ENCODE results near the gene CIBAR2. TPM values are rescaled to one million over a fixed set of nuclear protein-coding genes. Genes with fewer than 3 reads are reported as not detected.
A peak's percentile ranks its signal among the peaks of the same experiment; 100 is the strongest.

The CIBAR2 gene
- total and polyA plus RNA-seq, 9 of the 15 experiments (the other 6 are each of a cell fraction or from before 2014, with no cell fraction given), result not detected

DNA sequence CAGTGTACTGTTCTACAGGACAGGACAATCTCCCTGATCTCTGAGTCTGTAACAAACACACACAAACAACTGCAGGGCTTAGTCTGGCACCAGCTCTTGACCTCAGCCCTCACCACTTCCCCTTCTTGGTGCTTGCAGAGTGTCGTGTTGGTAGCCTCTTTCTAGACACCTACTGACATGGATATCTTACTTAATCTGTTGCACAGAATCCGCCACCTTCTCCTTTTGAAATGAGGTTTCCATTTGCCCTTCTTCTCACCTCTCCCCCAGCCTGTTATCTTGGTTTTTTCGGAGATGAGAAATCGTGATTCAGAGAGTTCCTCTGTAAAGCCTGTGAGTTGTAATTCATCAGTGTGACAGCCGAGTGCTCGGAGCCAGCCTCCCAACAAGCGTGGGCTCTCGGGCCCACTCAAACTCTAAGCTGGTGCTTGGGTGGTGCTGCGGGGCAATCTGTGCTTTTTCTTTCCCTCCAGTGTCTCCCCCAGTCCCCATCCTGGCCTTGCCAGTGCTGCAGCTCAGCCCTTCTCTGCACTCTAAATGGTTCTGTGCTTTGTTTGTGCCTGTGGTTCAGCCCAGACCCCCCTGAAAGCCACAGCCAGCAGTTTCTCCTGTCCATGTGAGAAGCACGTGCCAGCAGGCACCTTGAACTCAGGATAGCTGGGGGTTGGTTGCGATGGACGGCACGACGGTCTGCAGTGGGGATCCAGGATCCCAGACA lies 56.6 kb downstream of the CIBAR2 start (continued):
- TF ChIP-seq, protein P1, sequence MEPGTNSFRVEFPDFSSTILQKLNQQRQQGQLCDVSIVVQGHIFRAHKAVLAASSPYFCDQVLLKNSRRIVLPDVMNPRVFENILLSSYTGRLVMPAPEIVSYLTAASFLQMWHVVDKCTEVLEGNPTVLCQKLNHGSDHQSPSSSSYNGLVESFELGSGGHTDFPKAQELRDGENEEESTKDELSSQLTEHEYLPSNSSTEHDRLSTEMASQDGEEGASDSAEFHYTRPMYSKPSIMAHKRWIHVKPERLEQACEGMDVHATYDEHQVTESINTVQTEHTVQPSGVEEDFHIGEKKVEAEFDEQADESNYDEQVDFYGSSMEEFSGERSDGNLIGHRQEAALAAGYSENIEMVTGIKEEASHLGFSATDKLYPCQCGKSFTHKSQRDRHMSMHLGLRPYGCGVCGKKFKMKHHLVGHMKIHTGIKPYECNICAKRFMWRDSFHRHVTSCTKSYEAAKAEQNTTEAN (CRISPR knock-in tag; IDR thresholded peaks at IDR 0.05), result 0 out of 2 replicates have a peak, but pooled peaks have one; percentile 36
- TF ChIP-seq ZNF174 (CRISPR knock-in tag; IDR thresholded peaks at IDR 0.05) (no peak), KLF16 (IDR thresholded peaks at IDR 0.05) (peak; percentile 63; the same call in 1 of the 2 replicates), ZNF12 (CRISPR knock-in tag; IDR thresholded peaks at IDR 0.05) (peak; percentile 74; the same call in 1 of the 2 replicates), SMARCA5 (IDR thresholded peaks at IDR 0.05) (peak; percentile 67; the same call in 1 of the 2 replicates)
- TF ChIP-seq, protein P2, sequence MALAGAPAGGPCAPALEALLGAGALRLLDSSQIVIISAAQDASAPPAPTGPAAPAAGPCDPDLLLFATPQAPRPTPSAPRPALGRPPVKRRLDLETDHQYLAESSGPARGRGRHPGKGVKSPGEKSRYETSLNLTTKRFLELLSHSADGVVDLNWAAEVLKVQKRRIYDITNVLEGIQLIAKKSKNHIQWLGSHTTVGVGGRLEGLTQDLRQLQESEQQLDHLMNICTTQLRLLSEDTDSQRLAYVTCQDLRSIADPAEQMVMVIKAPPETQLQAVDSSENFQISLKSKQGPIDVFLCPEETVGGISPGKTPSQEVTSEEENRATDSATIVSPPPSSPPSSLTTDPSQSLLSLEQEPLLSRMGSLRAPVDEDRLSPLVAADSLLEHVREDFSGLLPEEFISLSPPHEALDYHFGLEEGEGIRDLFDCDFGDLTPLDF (CRISPR knock-in tag; IDR thresholded peaks at IDR 0.05), result peak; percentile 53; the same call in 1 of the 2 replicates

DNA sequence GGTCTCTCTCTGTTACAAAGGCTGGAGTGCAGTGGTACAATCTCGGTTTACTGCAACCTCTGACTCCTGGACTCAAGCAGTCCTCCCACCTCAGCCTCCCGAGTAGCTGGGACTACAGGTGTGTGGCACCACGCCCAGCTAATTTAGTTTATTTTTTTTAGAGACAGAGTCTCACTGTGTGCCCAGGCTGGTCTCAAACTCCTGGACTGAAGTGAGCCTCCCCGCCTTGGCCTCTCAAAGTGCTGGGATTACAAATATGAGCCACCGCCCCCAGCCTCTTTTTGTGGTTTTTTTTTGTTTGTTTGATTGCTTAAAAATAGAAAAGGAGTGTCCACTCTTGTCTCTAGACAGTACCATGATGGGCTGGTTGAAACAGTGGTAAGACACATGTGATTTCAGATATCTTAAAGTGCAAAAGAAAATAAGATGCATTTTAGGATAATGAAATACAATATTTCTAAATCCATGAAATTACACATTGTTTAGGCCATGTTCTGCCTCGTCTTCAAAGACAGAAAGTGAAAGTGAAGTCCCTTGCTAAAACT lies 57.3 kb downstream of the CIBAR2 start:
- Histone ChIP-seq H3K4me1 (replicated peaks in 1 of 2; ENCODE audit: control insufficient read depth in 2 of 2, insufficient read depth in 2 of 2, low read length in 2 of 2) (peaks cover 41 to 48% of the 10 kb centered on the region in 2 experiments), H3K27ac (ENCODE audit: extremely low read depth, low read depth, low read length) (peak overlapping the region; percentile 67), H3K4me3 (peak overlapping the region; percentile 3; the same call in 1 of the 2 replicates), H2AFZ (ENCODE audit: low read depth, low read length) (peak overlapping the region; percentile 54), H4K20me1 (replicated peaks; ENCODE audit: control insufficient read depth, insufficient read depth, low read length) (no peaks in the 10 kb centered on the region), H3K9ac (ENCODE audit: insufficient read depth in 1 of 2, low read depth in 2 of 2, low read length in 2 of 2) (peak overlapping the region; percentile 5 to 44; a peak in 3 of 4 replicates), H3K27me3 (ENCODE audit: control insufficient read depth in 2 of 2, insufficient read depth in 2 of 2, low read length in 2 of 2) (no peaks in the 10 kb centered on the region), H3K36me3 (ENCODE audit: control insufficient read depth, insufficient read depth, low read length) (peaks cover 21% of the 10 kb centered on the region), H3K9me3 (replicated peaks; ENCODE audit: control insufficient read depth, insufficient read depth, low read depth, low read length) (0 out of 2 replicates have a peak, but pooled peaks cover 2% of the 10 kb centered on the region), H3K79me2 (ENCODE audit: control insufficient read depth, insufficient read depth, low read length) (peaks cover 27% of the 10 kb centered on the region), H3K9me1 (ENCODE audit: control insufficient read depth, insufficient read depth, low read length) (no peaks in the 10 kb centered on the region), H3K4me2 (ENCODE audit: insufficient read depth, low read length) (peak overlapping the region; percentile 77)
- in situ Hi-C loops (cut with MboI), result no loop called here
- DNase-seq (ENCODE audit: extremely low read depth in 1 of 4, low spot score in 3 of 4), result no peak
- ChIA-PET POLR2A (interaction anchor here (0.6 to 3.2 kb wide), 8 partner anchors 8 to 508 kb away, joined by 3 to 19 read pairs (median 4); no protein-coding TSS in a partner anchor), CTCF (ENCODE audit: low intra/inter-chr PET ratio) (no interaction called here)
- intact Hi-C loops (cut with micrococcal nuclease), result loop anchor here (5.0 kb wide), 1 partner anchor 37 kb away; no protein-coding TSS in a partner anchor
- WGBS (ENCODE audit: insufficient coverage, low coverage, missing lambda C conversion rate), result 32% methylated on average over 6 of the region's 6 CpGs
- no peak for ATAC-seq
- no TSS peak for BruUV-seq (replicated peaks)
- FAIRE-seq, result no peak
- TF ChIP-seq CBX3 (IDR thresholded peaks at IDR 0.05; ENCODE audit: borderline replicate concordance in 1 of 2, low read length in 2 of 2) (0 out of 3 replicates have a peak, but pooled peaks of 1 of the 2 experiments have one; percentile 8), GABPB1 (CRISPR knock-in tag; IDR thresholded peaks at IDR 0.05) (peak; percentile 35; the same call in 1 of the 2 replicates), ZNF644 (tag; IDR thresholded peaks at IDR 0.05; ENCODE audit: low read depth) (0 out of 2 replicates have a peak, but pooled peaks have one; percentile 62), HNRNPK (IDR thresholded peaks at IDR 0.05; ENCODE audit: low read depth, low read length, poor library complexity, severe bottlenecking) (no peak), HSF4 (CRISPR knock-in tag; IDR thresholded peaks at IDR 0.05; ENCODE audit: borderline replicate concordance) (no peak), HNRNPH1 (optimal IDR thresholded peaks at IDR 0.05; ENCODE audit: low read depth, low read length) (no peak), ZNF212 (CRISPR knock-in tag; IDR thresholded peaks at IDR 0.05) (0 out of 2 replicates have a peak, but pooled peaks have one; percentile 33)
- TF ChIP-seq, protein P3, sequence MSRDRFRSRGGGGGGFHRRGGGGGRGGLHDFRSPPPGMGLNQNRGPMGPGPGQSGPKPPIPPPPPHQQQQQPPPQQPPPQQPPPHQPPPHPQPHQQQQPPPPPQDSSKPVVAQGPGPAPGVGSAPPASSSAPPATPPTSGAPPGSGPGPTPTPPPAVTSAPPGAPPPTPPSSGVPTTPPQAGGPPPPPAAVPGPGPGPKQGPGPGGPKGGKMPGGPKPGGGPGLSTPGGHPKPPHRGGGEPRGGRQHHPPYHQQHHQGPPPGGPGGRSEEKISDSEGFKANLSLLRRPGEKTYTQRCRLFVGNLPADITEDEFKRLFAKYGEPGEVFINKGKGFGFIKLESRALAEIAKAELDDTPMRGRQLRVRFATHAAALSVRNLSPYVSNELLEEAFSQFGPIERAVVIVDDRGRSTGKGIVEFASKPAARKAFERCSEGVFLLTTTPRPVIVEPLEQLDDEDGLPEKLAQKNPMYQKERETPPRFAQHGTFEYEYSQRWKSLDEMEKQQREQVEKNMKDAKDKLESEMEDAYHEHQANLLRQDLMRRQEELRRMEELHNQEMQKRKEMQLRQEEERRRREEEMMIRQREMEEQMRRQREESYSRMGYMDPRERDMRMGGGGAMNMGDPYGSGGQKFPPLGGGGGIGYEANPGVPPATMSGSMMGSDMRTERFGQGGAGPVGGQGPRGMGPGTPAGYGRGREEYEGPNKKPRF (IDR thresholded peaks at IDR 0.05; ENCODE audit: low read depth, low read length), result no peak

Measured in K562 (cell line).